ENCODE data around the gene CALHM5. TPM values are rescaled to one million over a fixed set of nuclear protein-coding genes. Genes with fewer than 3 reads are reported as not detected.

Gene CALHM5
- total RNA-seq, 1 experiment from 2014 or later = 1.1 TPM

DNA sequence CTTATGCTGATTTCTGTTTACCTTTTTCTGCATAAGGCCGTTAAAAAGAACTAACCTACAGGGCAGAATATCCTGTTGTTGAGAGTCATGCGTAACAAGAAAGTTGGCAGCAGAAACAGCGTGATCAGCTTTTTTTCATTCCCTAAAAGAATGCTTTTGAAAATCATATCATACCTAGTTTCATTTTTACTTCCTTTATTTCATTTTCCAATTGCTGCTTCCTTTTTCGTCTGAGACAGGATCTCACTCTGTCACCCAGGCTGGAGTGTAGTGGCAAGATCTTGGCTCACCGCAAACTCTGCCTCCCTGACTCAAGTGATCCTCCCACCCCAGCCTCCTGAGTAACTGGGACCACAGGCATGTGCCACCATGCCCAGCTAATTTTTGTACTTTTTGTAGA is 46.2 kb upstream of the CALHM5 start:
- intact Hi-C loops (cut with micrococcal nuclease; ENCODE audit: unreplicated experiment) = no loop called here
- Mint-ChIP-seq H3K27ac (ENCODE audit: unreplicated experiment) (no peak overlapping the region), H3K4me3 (ENCODE audit: unreplicated experiment) (no peak overlapping the region), H3K27me3 (ENCODE audit: insufficient read depth, unreplicated experiment) (peaks cover 24% of the 10 kb centered on the region), H3K4me1 (ENCODE audit: low read depth, unreplicated experiment) (no peaks in the 10 kb centered on the region), H3K36me3 (ENCODE audit: insufficient read depth, unreplicated experiment) (no peaks in the 10 kb centered on the region), H3K9me3 (ENCODE audit: unreplicated experiment) (no peaks in the 10 kb centered on the region)
- ChIA-PET CTCF (no interaction called here), POLR2A (no interaction called here)
- Histone ChIP-seq H3K27me3 (replicated peaks; ENCODE audit: control insufficient read depth, insufficient read depth, low read length) (no peaks in the 10 kb centered on the region), H3K36me3 (ENCODE audit: control insufficient read depth, insufficient read depth, low read length) (no peaks in the 10 kb centered on the region), H3K4me1 (no peaks in the 10 kb centered on the region), H3K9me3 (no peaks in the 10 kb centered on the region), H3K4me3 (ENCODE audit: low read depth, low read length) (no peak overlapping the region)
- TF ChIP-seq, protein P1, sequence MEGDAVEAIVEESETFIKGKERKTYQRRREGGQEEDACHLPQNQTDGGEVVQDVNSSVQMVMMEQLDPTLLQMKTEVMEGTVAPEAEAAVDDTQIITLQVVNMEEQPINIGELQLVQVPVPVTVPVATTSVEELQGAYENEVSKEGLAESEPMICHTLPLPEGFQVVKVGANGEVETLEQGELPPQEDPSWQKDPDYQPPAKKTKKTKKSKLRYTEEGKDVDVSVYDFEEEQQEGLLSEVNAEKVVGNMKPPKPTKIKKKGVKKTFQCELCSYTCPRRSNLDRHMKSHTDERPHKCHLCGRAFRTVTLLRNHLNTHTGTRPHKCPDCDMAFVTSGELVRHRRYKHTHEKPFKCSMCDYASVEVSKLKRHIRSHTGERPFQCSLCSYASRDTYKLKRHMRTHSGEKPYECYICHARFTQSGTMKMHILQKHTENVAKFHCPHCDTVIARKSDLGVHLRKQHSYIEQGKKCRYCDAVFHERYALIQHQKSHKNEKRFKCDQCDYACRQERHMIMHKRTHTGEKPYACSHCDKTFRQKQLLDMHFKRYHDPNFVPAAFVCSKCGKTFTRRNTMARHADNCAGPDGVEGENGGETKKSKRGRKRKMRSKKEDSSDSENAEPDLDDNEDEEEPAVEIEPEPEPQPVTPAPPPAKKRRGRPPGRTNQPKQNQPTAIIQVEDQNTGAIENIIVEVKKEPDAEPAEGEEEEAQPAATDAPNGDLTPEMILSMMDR (IDR thresholded peaks at IDR 0.05; ENCODE audit: insufficient read depth in 1 of 2, low read depth in 1 of 2, low read length in 1 of 2, severe bottlenecking in 1 of 2, unreplicated experiment in 1 of 2) = no peak
- DNase-seq = no peak
- no TSS peak for BruUV-seq (replicated peaks)

DNA sequence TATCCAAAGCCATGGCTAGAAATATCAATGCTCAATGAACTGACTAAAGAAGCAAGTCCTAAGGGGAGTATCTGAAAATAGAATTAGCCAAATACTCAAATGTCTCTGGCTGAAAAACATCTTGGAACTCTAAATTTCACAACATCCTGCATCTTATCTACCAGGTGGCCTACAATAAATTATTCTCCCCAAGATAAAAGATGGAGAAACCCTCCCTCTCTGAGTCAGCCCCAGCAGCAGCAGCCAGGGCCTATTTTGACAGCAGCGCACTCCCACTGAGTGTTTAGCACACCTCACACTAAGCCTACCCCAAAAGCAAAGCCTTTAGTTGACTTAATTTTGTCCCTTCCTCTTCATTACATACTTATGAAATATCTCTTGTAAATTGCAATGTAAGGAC is 44.3 kb upstream of the CALHM5 start:
- Histone ChIP-seq H3K27me3 (replicated peaks; ENCODE audit: control insufficient read depth, insufficient read depth, low read length) (no peaks in the 10 kb centered on the region), H3K4me3 (ENCODE audit: low read depth, low read length) (no peak overlapping the region), H3K4me1 (no peaks in the 10 kb centered on the region), H3K9me3 (no peaks in the 10 kb centered on the region), H3K36me3 (ENCODE audit: control insufficient read depth, insufficient read depth, low read length) (no peaks in the 10 kb centered on the region)
- H3K27ac Mint-ChIP-seq (ENCODE audit: unreplicated experiment) = no peak overlapping the region
- no peak for DNase-seq
- no TSS peak for BruUV-seq (replicated peaks)
- no peaks in the 10 kb centered on the region for H3K4me1 Mint-ChIP-seq (ENCODE audit: low read depth, unreplicated experiment)
- TF ChIP-seq, protein P1 (IDR thresholded peaks at IDR 0.05; ENCODE audit: insufficient read depth in 1 of 2, low read depth in 1 of 2, low read length in 1 of 2, severe bottlenecking in 1 of 2, unreplicated experiment in 1 of 2) = no peak
- CTCF ChIA-PET = no interaction called here
- no peaks in the 10 kb centered on the region for H3K9me3 Mint-ChIP-seq (ENCODE audit: unreplicated experiment)
- no peak overlapping the region for H3K4me3 Mint-ChIP-seq (ENCODE audit: unreplicated experiment)
- intact Hi-C loops (cut with micrococcal nuclease; ENCODE audit: unreplicated experiment) = no loop called here
- POLR2A ChIA-PET = no interaction called here
- peaks cover 20% of the 10 kb centered on the region for H3K27me3 Mint-ChIP-seq (ENCODE audit: insufficient read depth, unreplicated experiment)
- H3K36me3 Mint-ChIP-seq (ENCODE audit: insufficient read depth, unreplicated experiment) = no peaks in the 10 kb centered on the region

DNA sequence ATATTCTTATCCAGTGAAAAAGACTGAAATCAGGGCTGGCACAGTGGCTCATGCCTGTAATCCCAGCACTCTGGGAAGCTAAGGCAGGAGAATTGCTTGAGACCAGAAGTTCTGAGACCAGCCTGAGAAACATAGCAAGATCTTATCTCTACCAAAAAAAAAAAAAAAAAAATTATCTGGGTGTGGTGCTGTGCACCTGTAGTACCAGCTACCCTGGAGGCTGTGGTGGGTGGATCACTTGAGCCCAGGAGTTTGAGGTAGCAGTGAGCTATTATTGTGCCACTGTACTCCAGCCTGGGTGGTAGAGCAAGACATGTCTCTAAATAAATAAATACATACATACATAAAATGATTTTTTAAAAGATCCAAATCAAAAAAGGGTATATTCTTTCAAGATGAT is 43.9 kb upstream of the CALHM5 start:
- no peak for DNase-seq
- CTCF ChIA-PET = no interaction called here
- Histone ChIP-seq H3K27me3 (replicated peaks; ENCODE audit: control insufficient read depth, insufficient read depth, low read length) (no peaks in the 10 kb centered on the region), H3K36me3 (ENCODE audit: control insufficient read depth, insufficient read depth, low read length) (no peaks in the 10 kb centered on the region), H3K9me3 (no peaks in the 10 kb centered on the region), H3K4me3 (ENCODE audit: low read depth, low read length) (no peak overlapping the region), H3K4me1 (no peaks in the 10 kb centered on the region)
- H3K4me3 Mint-ChIP-seq (ENCODE audit: unreplicated experiment) = no peak overlapping the region
- intact Hi-C loops (cut with micrococcal nuclease; ENCODE audit: unreplicated experiment) = no loop called here
- no peaks in the 10 kb centered on the region for H3K9me3 Mint-ChIP-seq (ENCODE audit: unreplicated experiment)
- BruUV-seq (replicated peaks) = no TSS peak
- POLR2A ChIA-PET = no interaction called here
- no peaks in the 10 kb centered on the region for H3K4me1 Mint-ChIP-seq (ENCODE audit: low read depth, unreplicated experiment)
- no peak overlapping the region for H3K27ac Mint-ChIP-seq (ENCODE audit: unreplicated experiment)
- peaks cover 20% of the 10 kb centered on the region for H3K27me3 Mint-ChIP-seq (ENCODE audit: insufficient read depth, unreplicated experiment)
- TF ChIP-seq, protein P1 (IDR thresholded peaks at IDR 0.05; ENCODE audit: insufficient read depth in 1 of 2, low read depth in 1 of 2, low read length in 1 of 2, severe bottlenecking in 1 of 2, unreplicated experiment in 1 of 2) = no peak
- H3K36me3 Mint-ChIP-seq (ENCODE audit: insufficient read depth, unreplicated experiment) = no peaks in the 10 kb centered on the region
